K562 (cell line): Measurements from ENCODE around the gene TUBB6. TPM values are rescaled to one million over a fixed set of nuclear protein-coding genes. Genes with fewer than 3 reads are reported as not detected.

Experiments used
- HSF4 ChIP-seq: fragments of 250-450 bp; sonication (Bioruptor Pico); IDR thresholded peaks from 2 replicates; pipeline ENCODE4 v2.1.2; 2022; ENCODE audit warnings: mild to moderate bottlenecking, moderate library complexity, borderline replicate concordance
- NCOA1 ChIP-seq: fragments of 450-650 bp; IDR thresholded peaks from 2 replicates; pipeline ENCODE4 v1.6.1; 2016; ENCODE audit warnings: low read depth
- polyA plus RNA-seq, 8 experiments: library from polyadenylated mRNA; depleted of rRNA in 4 of 8; stranded (reverse) in 5 of 8; unstranded in 3 of 8; fragments of >200 nt; fragmentation: Nextera tagmentation in 2 of 8; fragmentation: Illumina TruSeq in 1 of 8; extraction: Ambion mirVana in 2 of 8; extraction: Trizol in 1 of 8; gene quantifications; 2 replicates each; pipeline versions ENCODE4 v1.2.1 to v1.2.3, GENCODE V29; 2011 to 2014; ENCODE audit warnings: inconsistent platforms in 1 of 8, missing spikeins in 1 of 8
- total RNA-seq, 7 experiments: library from RNA; depleted of rRNA in 6 of 7; stranded (reverse); fragments of >200 nt in 6 of 7; fragmentation: Illumina TruSeq in 2 of 7; extraction: Trizol in 2 of 7; gene quantifications; 2 replicates each; pipeline versions ENCODE4 v1.2.1 to v1.2.3, GENCODE V29; 2011 to 2021; ENCODE audit warnings: low replicate concordance in 1 of 7
- TF ChIP-seq, protein P1 (sequence below), 2 experiments: fragments of 450-650 bp in 1 of 2; IDR thresholded peaks; 2 replicates each; pipeline ENCODE4 v1.6.1; 2011 to 2017; ENCODE audit warnings: low read depth in 2 of 2, antibody characterized with exemption in 1 of 2, borderline replicate concordance in 1 of 2, low read length in 1 of 2, mild to moderate bottlenecking in 1 of 2, mixed read lengths in 1 of 2; ENCODE audit not compliant: control insufficient read depth in 1 of 2
- TF ChIP-seq, protein P2 (sequence below): fragments of 450-650 bp; IDR thresholded peaks from 2 replicates; pipeline ENCODE4 v1.6.1; 2014; ENCODE audit warnings: low read depth, mild to moderate bottlenecking, moderate library complexity, borderline replicate concordance

TUBB6 gene
- total and polyA plus RNA-seq, 9 of the 15 experiments (the other 6 are each of a cell fraction or from before 2014, with no cell fraction given) = 43.9 to 404 (median 81.1) TPM

DNA sequence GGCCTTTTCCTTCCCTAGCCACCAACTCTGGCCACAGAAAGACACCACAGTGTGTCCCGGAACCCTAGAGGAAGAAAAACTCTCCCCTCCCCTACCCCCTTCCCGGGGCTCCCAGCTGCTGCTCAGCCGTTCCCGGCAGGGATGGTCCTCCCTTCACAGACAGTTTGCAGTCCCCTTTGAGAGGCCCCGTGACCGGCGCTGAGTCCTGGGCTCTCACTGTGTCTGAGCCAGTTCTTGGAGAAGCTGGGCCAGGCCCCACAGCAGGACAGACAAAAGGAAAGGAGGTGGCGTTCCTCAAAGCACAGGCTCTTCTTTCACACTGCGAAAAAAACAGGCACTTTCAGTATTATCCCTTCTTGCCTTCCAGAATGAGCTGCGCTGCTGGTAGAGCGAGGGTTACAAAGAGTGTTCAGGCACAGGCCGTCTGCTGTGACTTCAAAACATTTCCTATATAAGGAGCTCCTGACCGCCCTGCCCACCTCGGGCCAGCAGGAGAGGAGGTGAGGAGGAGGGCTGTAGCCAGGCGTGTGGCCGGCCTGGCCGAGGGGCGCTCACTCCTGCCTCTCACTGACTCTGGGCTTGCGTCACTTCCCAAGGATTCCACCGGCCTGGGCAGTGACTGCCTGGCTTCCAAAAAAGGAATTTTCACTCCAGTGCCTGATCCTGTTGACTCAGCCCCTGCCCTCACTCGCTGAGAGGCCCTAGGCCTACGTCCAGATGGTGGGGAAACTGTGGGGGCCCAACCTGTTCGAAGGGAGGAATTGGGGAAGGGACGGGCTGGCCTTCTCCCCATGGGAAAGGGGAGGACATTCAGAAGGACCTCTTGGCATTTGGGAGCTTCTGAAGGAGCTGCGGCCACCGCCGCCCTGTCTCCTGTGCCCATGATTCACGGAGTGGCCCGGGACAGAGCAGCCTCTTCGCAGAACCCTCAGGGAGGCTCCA is 29.0 kb upstream of the TUBB6 start (continued):
- TF ChIP-seq, protein P1, sequence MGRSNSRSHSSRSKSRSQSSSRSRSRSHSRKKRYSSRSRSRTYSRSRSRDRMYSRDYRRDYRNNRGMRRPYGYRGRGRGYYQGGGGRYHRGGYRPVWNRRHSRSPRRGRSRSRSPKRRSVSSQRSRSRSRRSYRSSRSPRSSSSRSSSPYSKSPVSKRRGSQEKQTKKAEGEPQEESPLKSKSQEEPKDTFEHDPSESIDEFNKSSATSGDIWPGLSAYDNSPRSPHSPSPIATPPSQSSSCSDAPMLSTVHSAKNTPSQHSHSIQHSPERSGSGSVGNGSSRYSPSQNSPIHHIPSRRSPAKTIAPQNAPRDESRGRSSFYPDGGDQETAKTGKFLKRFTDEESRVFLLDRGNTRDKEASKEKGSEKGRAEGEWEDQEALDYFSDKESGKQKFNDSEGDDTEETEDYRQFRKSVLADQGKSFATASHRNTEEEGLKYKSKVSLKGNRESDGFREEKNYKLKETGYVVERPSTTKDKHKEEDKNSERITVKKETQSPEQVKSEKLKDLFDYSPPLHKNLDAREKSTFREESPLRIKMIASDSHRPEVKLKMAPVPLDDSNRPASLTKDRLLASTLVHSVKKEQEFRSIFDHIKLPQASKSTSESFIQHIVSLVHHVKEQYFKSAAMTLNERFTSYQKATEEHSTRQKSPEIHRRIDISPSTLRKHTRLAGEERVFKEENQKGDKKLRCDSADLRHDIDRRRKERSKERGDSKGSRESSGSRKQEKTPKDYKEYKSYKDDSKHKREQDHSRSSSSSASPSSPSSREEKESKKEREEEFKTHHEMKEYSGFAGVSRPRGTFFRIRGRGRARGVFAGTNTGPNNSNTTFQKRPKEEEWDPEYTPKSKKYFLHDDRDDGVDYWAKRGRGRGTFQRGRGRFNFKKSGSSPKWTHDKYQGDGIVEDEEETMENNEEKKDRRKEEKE (IDR thresholded peaks at IDR 0.05; ENCODE audit: borderline replicate concordance in 1 of 2, control insufficient read depth in 1 of 2, low read depth in 2 of 2, low read length in 1 of 2) = no peak
- TF ChIP-seq NCOA1 (no peak), HSF4 (CRISPR knock-in tag) (no peak)
- TF ChIP-seq, protein P2, sequence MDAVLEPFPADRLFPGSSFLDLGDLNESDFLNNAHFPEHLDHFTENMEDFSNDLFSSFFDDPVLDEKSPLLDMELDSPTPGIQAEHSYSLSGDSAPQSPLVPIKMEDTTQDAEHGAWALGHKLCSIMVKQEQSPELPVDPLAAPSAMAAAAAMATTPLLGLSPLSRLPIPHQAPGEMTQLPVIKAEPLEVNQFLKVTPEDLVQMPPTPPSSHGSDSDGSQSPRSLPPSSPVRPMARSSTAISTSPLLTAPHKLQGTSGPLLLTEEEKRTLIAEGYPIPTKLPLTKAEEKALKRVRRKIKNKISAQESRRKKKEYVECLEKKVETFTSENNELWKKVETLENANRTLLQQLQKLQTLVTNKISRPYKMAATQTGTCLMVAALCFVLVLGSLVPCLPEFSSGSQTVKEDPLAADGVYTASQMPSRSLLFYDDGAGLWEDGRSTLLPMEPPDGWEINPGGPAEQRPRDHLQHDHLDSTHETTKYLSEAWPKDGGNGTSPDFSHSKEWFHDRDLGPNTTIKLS = no peak
- TF ChIP-seq, all 486 proteins: peak for 0
